HG03097 (cell line): ENCODE data around the gene OVAAL.

Experiments
- ATAC-seq: cut with Tn5 transposase; IDR thresholded peaks from one replicate; pipeline ENCODE4 v1.9.1; 2021; ENCODE audit not compliant: unreplicated experiment, low FRiP score

The OVAAL gene

DNA sequence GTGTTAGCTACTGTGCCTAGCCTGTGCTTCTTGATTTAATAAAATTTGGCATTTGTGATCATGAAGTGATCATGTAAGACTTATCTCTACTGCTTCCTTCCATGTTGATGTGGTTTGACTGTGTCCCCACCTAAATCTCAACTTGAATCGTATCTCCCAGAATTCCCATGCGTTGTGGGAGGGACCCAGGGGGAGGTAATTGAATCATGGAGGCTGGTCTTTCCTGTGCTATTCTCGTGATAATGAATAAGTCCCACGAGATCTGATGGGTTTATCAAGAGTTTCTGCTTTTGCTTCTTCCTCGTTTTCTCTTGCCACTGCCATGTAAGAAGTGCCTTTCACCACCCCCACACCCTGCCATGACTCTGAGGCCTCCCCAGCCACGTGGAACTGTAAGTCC, at the start of gene OVAAL:
TSS of gene OVAAL (plus strand) at position 301 of the 400 bp plus-strand sequence.
- ATAC-seq, result no peak

DNA sequence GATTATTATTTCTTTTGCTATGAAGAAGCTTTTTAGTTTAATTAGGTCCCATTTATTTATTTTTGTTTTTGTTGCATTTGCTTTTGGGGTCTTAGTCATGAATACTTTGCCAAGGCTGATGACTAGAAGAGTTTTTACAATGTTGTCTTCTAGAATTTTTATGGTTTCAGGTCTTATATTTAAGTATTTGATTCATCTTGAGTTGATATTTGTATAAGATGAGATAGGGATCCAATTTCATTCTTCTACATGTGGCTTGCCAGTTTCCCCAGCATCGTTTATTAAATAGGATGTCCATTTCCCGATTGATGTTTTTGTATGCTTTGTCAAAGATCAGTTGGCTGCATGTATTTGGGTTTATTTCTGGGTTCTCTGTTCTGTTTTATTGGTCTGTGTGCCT, 47.9 kb upstream of the OVAAL start:
- ATAC-seq, result no peak

DNA sequence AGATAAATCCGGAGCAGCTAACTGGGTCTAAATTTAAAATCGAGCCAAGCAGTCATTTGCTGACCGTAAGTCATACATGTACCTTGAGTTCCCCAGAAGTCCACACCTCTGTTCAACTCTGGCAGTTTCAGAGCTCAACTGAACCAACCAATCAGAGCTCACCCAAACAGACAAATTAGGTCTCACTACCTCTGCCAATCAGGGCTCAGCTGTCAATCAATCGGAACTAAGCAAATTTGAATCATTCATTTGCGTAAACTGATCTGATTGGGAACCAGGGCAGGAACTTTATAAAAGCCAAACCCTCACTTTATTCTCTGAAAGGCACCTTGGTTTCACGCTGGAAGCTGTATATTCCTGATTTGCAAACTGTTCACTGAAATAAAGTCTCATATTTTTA, 45.2 kb upstream of the OVAAL start:
- ATAC-seq, result no peak

DNA sequence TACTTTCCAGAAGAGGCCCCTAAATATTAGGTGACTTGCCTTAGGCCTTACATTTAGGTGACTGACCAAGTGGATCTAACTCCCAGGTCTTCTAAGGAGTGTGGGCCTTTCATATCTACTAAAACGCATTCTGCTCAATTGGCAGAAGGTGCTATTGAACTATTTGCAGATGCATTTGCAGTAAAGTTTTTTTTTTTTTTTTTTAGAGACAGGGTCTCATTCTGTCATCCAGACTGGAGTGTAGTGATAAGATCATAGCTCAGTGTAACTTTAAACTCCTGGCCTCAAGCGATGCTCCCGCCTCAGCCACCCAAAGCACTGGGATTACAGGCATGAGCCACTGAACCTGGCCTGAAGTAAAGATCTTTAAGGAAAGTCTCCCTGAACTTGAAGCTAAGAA, 43.4 kb upstream of the OVAAL start:
- ATAC-seq, result no peak

DNA sequence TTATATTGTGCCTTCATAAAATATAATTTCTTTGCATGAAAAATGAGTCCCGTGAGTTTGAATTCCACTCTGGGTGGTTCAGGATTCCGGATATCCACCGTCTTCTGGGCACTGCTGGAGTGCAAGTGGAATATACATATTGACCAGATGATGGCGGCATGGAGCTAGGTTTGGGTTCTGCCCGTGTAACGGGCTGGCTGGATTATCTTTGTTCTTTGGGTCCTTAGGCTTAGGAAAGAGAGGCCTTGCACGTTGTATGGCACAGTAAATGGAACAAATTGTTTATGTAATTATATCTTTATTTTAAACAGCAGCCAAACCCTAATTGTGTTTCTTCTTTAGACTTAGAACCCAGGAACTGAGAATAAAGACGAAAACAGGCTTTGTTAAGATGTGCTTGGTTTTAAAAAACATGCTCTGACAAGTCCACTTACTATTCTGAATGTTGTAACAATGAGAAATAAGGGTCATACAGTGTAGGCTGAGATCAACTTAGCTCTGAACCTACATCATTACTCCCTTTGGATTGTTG, 42.8 kb upstream of the OVAAL start:
- ATAC-seq, result peak; percentile 90

DNA sequence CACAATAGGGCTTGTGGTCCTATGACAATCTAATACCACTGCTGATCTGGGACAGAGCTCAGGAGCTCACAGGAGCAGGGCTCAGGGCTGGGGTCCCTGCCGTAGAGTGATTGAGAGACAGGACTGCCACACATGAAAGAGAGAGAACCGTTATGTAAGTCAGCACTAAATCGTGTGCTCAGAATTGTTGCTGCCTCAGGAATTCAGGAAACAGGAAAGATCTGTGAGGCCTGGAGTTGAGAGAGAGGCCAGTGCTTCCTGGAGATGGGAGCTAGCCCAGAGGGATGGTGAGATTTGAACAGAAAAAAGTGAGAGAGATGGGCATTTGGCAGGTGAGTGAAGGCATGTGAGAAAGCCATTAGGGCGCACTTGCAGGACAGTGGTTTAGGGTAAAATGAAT, 38.9 kb upstream of the OVAAL start:
- ATAC-seq, result no peak

DNA sequence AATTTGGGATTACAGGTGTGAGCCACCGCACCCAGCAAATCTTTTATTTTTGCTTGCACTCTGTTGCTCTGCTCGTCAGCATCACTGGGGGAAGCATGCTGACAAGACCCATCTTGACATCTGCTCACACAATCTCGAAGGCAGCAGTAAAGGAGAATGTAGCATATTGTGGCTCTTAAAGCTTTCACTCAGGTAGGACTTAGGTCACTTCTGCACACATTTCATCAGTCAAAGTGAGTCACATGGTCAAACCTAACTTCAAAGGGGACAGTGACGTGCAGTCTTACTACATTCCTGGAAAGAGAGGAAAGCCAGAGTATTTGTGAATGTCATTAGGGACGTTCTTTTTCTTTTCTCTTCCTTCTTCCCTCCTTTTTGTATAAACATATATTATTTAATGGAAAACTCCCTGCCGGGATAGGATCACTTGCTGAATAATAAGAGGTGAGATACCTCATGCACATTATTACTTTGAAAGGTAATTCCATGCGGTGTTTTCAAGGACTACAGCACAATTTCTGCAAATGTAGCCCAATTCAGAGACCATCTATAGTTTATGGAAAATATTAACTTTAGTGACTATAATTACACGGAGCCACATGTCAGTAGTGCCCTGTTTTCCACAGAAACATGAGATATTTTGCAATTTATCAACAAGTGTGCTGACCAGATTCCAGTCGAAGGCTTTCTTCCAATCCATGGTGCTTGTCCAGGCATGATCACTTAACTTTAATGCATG, 37.1 kb upstream of the OVAAL start:
- no peak for ATAC-seq

DNA sequence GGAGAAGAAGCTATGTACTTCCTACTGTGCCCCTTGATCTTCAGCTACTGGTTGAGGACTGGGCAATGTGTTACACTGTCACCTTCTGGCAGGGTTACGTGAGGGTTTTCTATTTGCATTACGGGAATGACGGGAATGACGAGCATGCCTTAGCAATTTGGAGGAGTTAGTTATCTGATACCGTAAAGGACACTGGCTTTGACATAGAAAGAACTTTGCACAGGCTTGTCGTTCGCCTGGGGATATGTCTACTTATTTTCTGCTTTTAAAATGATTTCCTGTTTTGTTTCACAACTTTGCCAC, 36.6 kb upstream of the OVAAL start:
- no peak for ATAC-seq

DNA sequence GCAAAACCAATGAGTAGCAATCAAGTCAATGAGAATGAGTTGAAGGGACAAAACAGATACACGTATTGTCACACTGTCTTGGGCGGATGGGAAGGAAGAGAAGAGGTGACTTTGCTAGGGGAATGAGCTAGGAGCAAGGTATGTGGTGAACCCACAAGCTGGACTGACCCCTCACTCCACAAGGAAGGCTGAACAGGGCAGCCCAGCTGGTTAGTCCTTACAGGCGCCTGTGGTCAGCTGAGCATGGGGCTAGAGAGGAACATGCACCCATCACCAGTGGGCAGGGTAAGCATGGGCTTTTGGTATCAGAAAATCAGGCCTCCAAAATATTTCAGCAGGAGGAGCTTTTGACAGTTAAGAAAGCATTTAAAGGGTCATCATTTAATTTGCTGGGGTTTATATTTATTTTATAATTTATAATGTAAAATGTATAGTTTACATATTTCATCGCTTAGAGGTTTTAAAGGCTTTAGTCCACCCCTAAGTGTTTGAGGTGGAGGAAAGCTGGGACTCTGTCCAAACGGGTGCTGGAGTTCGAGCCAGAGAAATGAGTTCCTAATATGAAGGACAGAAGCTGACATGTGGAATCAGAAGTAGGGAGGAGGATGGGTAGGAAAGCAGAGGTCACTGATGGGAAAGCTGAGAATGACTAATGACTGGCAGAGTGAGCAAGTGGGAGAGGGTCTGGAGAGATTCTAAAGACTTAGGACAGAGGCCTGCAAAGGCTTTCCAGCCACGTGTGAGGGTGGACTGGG, 34.4 kb upstream of the OVAAL start:
- no peak for ATAC-seq

DNA sequence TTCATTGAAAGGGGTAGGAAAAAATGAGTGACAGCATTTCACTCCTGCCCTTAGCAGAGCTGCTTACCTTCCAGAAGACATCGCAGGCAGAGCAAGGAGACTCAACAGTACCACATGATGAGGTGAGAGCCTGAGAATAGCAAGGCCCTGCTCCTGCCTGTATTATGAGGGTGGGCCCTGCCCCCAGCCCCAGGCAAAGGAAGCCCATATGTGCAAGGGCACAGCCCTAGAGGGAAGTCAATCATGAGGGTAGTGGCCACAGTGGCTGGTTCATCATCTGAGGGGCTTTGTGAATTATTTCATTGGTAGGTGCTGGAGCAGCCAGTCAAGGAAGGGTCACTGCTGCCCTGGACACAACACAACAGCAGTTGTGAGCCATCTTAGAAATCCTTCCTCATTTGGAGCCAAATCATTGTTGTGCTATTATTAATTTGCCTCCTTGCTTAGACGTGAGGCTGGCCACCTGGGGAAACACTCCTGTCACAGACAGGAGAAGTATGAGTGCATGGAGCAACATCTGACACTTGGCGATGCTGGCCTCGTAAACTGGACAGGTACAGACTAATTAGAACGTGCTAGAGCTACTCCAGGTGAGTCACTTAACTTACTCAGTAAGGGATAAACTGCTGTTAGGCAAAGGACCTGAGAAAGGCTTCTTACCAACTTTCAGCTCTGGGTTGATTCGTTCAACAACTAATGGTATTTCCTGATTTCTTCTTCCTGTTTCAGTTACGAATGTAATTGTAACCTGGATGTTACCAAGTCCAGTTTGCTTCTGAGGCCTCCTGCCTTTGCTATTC, 33.6 kb upstream of the OVAAL start:
- no peak for ATAC-seq

DNA sequence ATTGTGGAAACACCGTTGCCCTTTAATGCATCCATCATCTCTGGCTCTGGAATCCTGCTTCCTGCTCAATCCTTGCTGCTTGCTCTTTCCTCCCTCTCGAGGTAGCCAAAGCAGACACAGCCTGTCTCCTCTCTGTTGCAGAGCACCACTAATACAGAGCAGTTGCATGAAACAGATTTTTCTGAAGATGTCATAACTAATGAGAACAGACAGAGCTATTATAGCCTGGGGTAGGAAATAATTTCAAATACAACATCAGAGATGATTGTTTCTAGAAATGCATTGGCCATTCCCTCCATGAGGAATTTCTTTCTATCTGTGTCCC, 33.1 kb upstream of the OVAAL start:
- no peak for ATAC-seq

DNA sequence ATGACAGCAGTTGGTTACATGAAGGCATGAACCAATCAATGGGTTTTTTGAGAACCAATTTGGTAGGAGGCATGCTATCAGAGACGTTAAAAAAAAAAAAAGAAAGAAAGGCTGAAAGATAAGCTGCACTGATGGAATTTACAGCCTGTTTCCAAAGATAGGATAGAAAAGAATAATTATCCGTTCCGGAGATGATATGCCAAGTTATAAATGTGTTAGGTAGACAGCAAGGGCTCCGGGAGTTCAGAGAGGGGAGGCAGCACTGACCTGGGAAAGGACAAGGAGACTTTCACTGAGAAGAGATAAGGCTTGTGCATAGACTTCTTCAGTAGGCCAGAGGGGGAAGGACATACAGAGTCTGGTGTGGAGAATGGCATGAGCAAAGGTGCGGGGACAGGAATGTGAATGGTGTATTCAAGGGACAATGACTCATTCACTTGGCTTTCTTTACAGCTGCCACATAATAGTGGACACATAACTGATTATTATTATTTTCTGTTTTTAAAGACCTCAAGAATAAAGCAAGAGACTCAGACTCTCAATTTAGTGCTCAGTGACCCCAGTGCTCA, 31.6 kb upstream of the OVAAL start:
- no peak for ATAC-seq

DNA sequence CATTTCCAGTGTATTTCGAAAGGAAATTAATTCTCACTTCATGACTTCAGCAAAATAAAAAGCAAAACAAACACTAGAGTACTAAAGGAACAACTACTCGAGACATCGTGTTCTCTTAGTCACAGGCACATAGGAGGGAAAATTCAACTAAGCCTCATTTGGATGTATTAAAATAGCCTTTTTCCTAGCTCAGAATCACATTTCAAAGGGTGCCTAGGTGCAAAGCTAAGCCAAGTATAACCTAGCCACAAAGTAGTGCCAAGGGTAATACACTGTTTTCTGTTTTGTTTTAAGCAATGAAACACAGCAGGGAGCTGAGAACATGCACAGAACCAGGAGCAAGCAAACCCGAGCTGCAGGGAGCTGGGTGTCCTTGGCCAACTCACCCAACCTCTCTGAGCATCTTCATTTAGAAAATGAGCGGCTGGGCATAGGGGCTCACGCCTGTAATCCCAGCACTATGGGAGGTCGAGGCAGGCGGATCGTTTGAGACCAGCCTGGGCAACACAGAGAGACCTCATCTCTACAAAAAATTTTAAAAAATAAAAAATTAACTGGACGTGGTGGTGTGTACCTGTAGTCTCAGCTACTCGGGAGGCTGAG, 29.8 kb upstream of the OVAAL start:
- no peak for ATAC-seq

DNA sequence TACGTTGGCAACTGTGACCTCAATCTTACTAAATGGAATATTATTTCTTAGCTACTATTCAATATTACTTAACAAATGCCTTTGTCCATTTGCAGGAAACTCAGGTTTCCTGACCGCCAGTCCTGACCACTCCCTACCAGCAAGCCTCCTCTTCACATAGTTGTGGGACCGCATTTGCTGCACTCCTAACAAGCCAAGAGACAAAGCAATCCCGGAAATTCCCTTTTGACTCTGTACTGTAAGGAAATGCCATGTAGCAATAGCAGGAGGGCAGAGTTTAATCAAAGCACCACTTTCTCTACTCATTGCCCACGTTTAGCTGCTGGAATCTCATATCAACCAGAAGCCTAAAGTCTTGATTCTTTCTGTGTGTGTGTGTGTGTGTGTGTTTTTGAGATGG, 28.3 kb upstream of the OVAAL start:
- no peak for ATAC-seq

DNA sequence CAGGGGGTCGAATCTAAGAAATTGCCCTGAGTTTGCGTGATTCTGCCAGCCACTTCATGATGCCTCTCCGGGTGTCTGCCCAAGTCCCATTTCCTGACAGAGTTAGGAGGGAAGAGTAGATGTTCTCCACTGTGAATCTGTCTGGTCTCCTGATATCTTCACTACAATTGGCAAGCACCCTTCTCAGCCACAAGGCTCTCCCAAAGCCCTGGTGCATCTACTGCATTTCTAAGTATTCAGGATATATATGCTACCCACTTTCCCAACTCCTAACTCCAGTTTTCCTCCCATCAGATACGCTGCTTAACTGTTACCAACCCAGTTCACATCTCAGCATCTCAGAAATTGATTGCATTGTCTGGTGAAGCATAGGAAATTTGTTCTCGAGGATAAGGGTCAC, 25.9 kb upstream of the OVAAL start:
- no peak for ATAC-seq

DNA sequence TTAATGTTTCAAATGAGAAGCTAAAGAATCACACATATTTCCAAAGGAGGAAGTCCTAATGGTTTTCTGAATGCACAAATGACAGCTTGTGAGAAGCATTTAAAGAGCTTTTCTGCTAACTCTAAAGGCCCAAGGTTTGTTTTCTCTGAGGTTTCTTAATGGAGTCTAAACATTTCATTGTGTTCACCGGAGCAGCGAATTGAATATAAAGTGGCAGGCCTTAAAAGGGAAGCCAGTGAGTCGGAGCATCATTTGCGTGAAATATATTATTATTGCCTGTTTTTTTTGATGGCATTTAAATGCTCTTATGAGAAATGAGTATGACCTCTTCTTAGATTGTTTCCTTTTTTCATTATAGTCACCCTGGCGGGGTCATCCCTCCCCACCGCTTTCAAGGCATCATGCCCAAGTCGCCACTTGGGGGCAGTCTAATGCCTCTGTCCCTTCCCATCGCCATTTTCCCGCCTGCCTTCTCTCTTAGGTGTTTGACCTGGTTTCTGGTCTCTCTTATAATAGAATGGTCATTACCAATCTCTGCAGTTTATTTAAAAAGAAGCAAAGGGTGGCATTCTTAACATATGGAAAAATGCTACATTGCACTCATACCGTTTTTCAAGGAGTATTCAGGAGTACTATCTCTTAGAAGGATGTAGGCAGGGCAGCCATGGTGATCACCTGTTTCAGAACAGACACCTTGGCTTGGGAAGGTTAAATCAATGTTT, 25.3 kb upstream of the OVAAL start:
- ATAC-seq, result no peak

DNA sequence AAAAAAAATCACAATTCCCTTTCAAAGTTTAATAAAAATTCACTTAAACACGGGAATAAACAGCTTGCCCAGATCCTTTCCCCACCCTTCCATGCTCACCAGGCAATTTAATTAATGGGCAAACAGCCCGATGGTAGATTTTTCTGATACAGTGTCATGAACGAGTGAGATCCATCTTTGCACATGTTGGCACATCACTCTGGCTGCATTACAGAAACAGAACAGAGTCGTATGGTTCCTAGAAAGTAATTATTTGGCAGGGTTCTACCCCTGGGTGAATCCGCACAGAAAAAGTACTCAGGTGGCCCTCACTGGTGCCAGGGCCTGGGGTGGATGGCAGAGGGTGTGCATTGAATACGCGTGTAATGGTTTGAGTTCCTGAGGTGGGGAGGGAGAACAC, 24.6 kb upstream of the OVAAL start:
- no peak for ATAC-seq

DNA sequence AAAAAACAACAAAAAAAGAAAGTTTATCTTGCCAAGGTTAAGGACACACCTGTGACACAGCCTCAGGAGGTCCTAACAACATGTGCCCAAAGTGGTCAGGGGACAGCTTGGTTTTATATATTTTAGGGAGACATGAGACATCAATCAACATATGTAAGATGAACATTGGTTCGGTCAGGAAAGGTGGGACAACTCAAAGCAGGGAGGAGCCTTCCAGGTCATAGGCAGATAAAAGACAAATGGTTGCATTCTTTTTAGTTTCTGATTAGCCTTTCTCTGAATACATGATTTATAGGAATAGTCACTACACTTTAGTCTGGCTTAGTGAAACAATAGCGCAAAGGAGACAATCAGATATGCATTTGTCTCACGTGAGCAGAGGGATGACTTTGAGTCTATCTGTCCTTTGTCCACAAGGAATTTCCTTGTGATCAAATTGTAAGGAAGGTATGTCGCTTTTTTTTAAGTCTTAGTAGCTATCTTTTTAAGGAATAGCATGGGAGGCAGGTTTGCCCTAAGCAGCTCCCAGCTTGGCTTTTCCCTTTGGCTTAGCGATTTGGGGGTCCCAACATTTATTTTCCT, 23.3 kb upstream of the OVAAL start:
- no peak for ATAC-seq

DNA sequence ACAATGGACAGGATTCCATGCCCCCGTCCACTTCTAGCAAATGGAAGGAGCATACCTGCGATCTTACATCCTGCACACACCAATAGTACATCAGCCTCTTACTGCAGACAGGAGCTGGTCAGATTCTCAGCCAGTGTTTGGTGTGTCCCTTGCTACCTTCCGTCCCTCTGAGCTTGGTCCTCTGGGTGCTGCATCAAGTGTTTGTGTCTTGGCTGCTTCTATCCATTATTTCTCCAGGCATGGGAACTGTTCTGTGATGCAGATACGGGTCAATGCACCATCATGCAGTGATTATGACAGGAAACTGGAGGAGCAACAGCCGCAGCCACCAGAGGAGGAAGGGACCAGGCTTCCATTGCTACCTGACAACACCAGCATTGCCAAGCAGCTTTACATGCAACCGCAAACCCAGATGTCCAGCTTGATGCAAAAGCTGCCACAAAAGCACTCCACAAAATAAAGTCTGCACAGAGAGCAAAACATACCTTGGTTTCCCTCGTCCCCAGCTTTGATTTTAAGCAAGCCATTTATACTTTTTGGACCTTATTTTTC, 21.9 kb upstream of the OVAAL start:
- ATAC-seq, result no peak

DNA sequence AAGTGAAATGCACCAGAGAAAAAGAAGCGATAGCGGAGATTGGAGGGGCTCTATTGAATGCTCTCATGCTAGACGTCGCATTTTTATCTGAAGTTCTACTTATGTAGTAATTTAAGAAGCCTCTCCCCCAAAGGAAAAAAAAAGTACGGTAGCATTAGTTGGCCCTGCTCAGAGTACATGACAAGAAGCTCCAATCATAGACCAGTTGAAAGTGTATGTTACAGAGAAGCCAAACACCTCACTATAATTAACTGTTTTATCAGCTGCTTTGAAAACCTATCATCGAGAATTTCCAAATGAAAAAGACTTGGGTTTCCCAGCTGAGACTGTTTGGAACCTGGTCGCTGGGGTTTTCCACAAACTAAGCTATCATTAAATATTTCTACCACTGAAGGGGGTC, 19.6 kb upstream of the OVAAL start:
- no peak for ATAC-seq
